ENCODE measurements around the gene ARHGEF2. TPM values are rescaled to one million over a fixed set of nuclear protein-coding genes. Genes with fewer than 3 reads are reported as not detected.
A peak's percentile ranks its signal among the peaks of the same experiment; 100 is the strongest.

Gene ARHGEF2
- total RNA-seq, 1 experiment from 2014 or later, result 69.5 TPM

GRCh38 chr1:155968051-155968400 is 10.3 kb downstream of the ARHGEF2 start:
- ATAC-seq (0 out of 2 replicates have a peak, but pooled peaks have one; percentile 6), DNase-seq (ENCODE audit: low spot score) (no peak)
- Mint-ChIP-seq H3K9me3 (no peaks in the 10 kb centered on the region), H3K36me3 (peaks cover 30% of the 10 kb centered on the region), H3K27ac (peak overlapping the region; percentile 89), H3K4me3 (peak overlapping the region; percentile 5; the same call in 1 of the 2 replicates), H3K4me1 (peaks cover 64% of the 10 kb centered on the region), H3K27me3 (ENCODE audit: low read depth) (no peaks in the 10 kb centered on the region)
- ChIA-PET CTCF (interaction anchor here (0.9 to 6.0 kb wide), 14 partner anchors 9 to 162 kb away, joined by 3 to 62 read pairs (median 4); partner anchors contain the start of gene ARHGEF2), POLR2A (interaction anchor here (0.7 to 5.0 kb wide), 11 partner anchors 9 to 115 kb away, joined by 3 to 40 read pairs (median 7); partner anchors contain the start of genes ARHGEF2, MEX3A and RAB25)
- TF ChIP-seq ZNF396 (CRISPR knock-in tag; IDR thresholded peaks at IDR 0.05; ENCODE audit: borderline replicate concordance) (no peak), MYBL2 (CRISPR knock-in tag; IDR thresholded peaks at IDR 0.05) (no peak), ZNF425 (CRISPR knock-in tag; conservative IDR thresholded peaks at IDR 0.05) (no peak), MXD4 (CRISPR knock-in tag; IDR thresholded peaks at IDR 0.05; ENCODE audit: borderline replicate concordance) (no peak), GTF2I (CRISPR knock-in tag; conservative IDR thresholded peaks at IDR 0.05) (no peak), SMAD4 (CRISPR knock-in tag; IDR thresholded peaks at IDR 0.05) (no peak), JAZF1 (CRISPR knock-in tag; IDR thresholded peaks at IDR 0.05) (no peak), ETV6 (CRISPR knock-in tag; IDR thresholded peaks at IDR 0.05) (no peak), CREB1 (CRISPR knock-in tag; IDR thresholded peaks at IDR 0.05) (no peak), EMX1 (CRISPR knock-in tag; IDR thresholded peaks at IDR 0.05) (no peak), ZNF121 (CRISPR knock-in tag; IDR thresholded peaks at IDR 0.05) (no peak), GABPB1 (CRISPR knock-in tag; IDR thresholded peaks at IDR 0.05) (no peak), RELA (CRISPR knock-in tag; IDR thresholded peaks at IDR 0.05; ENCODE audit: borderline replicate concordance) (no peak), ZNF317 (CRISPR knock-in tag; IDR thresholded peaks at IDR 0.05; ENCODE audit: borderline replicate concordance, low read depth) (no peak), NFYB (CRISPR knock-in tag; conservative IDR thresholded peaks at IDR 0.05; ENCODE audit: low read depth) (no peak), ATF1 (CRISPR knock-in tag; IDR thresholded peaks at IDR 0.05) (no peak), USF2 (CRISPR knock-in tag; IDR thresholded peaks at IDR 0.05) (no peak)
- TF ChIP-seq, protein P1, sequence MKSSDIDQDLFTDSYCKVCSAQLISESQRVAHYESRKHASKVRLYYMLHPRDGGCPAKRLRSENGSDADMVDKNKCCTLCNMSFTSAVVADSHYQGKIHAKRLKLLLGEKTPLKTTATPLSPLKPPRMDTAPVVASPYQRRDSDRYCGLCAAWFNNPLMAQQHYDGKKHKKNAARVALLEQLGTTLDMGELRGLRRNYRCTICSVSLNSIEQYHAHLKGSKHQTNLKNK (CRISPR knock-in tag; IDR thresholded peaks at IDR 0.05), result no peak

GRCh38 chr1:155967341-155968050 is 10.9 kb downstream of the ARHGEF2 start:
- Mint-ChIP-seq H3K4me3 (peak overlapping the region; percentile 5; the same call in 1 of the 2 replicates), H3K36me3 (peaks cover 36% of the 10 kb centered on the region), H3K9me3 (no peaks in the 10 kb centered on the region), H3K27ac (peak overlapping the region; percentile 89), H3K27me3 (ENCODE audit: low read depth) (no peaks in the 10 kb centered on the region), H3K4me1 (peaks cover 58% of the 10 kb centered on the region)
- ChIA-PET POLR2A (interaction anchor here (0.7 to 5.0 kb wide), 11 partner anchors 10 to 334 kb away, joined by 3 to 40 read pairs (median 7); partner anchors contain the start of genes ARHGEF2 and RAB25), CTCF (interaction anchor here (0.6 to 6.0 kb wide), 15 partner anchors 10 to 162 kb away, joined by 3 to 62 read pairs (median 4); partner anchors contain the start of gene ARHGEF2)
- DNase-seq (ENCODE audit: low spot score) (no peak), ATAC-seq (peak; percentile 56)
- TF ChIP-seq ZNF396 (CRISPR knock-in tag; IDR thresholded peaks at IDR 0.05; ENCODE audit: borderline replicate concordance) (no peak), TCF7 (CRISPR knock-in tag; IDR thresholded peaks at IDR 0.05; ENCODE audit: low read depth) (no peak), RELA (CRISPR knock-in tag; IDR thresholded peaks at IDR 0.05; ENCODE audit: borderline replicate concordance) (peak; percentile 45; the same call in 1 of the 2 replicates), GABPB1 (CRISPR knock-in tag; IDR thresholded peaks at IDR 0.05) (peak; percentile 41; the same call in 1 of the 2 replicates), AFF4 (CRISPR knock-in tag; IDR thresholded peaks at IDR 0.05; ENCODE audit: borderline replicate concordance) (no peak)
- TF ChIP-seq, protein P2, sequence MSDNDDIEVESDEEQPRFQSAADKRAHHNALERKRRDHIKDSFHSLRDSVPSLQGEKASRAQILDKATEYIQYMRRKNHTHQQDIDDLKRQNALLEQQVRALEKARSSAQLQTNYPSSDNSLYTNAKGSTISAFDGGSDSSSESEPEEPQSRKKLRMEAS (CRISPR knock-in tag; IDR thresholded peaks at IDR 0.05), result peak; percentile 20; the same call in 1 of the 2 replicates
- TF ChIP-seq, protein P3, sequence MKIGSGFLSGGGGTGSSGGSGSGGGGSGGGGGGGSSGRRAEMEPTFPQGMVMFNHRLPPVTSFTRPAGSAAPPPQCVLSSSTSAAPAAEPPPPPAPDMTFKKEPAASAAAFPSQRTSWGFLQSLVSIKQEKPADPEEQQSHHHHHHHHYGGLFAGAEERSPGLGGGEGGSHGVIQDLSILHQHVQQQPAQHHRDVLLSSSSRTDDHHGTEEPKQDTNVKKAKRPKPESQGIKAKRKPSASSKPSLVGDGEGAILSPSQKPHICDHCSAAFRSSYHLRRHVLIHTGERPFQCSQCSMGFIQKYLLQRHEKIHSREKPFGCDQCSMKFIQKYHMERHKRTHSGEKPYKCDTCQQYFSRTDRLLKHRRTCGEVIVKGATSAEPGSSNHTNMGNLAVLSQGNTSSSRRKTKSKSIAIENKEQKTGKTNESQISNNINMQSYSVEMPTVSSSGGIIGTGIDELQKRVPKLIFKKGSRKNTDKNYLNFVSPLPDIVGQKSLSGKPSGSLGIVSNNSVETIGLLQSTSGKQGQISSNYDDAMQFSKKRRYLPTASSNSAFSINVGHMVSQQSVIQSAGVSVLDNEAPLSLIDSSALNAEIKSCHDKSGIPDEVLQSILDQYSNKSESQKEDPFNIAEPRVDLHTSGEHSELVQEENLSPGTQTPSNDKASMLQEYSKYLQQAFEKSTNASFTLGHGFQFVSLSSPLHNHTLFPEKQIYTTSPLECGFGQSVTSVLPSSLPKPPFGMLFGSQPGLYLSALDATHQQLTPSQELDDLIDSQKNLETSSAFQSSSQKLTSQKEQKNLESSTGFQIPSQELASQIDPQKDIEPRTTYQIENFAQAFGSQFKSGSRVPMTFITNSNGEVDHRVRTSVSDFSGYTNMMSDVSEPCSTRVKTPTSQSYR (CRISPR knock-in tag; IDR thresholded peaks at IDR 0.05), result 0 out of 2 replicates have a peak, but pooled peaks have one; percentile 55
